ENCODE results near the gene DCUN1D2.
"Not testable (repeated sequence)": the region's sequence is repeated elsewhere in the genome, so short reads cannot be mapped to it uniquely, and the experiment has no call there.

DCUN1D2 gene

DNA sequence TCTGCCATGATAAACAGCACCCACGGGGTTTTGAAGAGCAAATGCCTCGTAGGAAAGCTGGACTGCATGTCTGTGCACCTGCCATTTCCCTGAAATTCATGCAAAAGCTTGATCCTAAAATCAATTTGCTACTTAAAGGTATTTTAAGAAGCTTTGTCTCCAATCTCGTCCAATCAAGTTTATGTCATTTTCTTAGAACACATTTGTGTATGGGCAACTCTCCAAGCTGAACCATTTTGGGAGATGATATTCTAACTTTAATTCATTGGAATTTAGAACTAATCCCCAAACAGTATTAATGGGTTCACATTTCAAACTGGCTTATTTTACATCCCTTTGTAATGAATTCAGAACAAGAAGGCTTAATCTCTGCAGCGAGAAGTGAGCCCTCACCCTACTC lies 38.0 kb downstream of the DCUN1D2 start:
- H3K79me2 ChIP-seq (ENCODE audit: control insufficient read depth, low read length): peaks cover 20% of the 10 kb centered on the region
- H3K36me3 ChIP-seq (ENCODE audit: control insufficient read depth, low read length): peaks cover 36% of the 10 kb centered on the region
- H4K20me1 ChIP-seq (ENCODE audit: control insufficient read depth, insufficient read depth, low read depth, low read length): no peaks in the 10 kb centered on the region
- H3K4me3 ChIP-seq (ENCODE audit: low read length): no peak overlapping the region
- TF ChIP-seq EZH2phosphoT487 (IDR thresholded peaks at IDR 0.05; ENCODE audit: borderline replicate concordance, low read length): no peak
- TF ChIP-seq, protein P1, sequence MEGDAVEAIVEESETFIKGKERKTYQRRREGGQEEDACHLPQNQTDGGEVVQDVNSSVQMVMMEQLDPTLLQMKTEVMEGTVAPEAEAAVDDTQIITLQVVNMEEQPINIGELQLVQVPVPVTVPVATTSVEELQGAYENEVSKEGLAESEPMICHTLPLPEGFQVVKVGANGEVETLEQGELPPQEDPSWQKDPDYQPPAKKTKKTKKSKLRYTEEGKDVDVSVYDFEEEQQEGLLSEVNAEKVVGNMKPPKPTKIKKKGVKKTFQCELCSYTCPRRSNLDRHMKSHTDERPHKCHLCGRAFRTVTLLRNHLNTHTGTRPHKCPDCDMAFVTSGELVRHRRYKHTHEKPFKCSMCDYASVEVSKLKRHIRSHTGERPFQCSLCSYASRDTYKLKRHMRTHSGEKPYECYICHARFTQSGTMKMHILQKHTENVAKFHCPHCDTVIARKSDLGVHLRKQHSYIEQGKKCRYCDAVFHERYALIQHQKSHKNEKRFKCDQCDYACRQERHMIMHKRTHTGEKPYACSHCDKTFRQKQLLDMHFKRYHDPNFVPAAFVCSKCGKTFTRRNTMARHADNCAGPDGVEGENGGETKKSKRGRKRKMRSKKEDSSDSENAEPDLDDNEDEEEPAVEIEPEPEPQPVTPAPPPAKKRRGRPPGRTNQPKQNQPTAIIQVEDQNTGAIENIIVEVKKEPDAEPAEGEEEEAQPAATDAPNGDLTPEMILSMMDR (IDR thresholded peaks at IDR 0.05; ENCODE audit: low read depth, low read length, poor library complexity, severe bottlenecking): no peak
- H3K4me2 ChIP-seq (ENCODE audit: low read length): no peak overlapping the region
- H3F3A ChIP-seq (ENCODE audit: control insufficient read depth, insufficient read depth): peaks cover 25% of the 10 kb centered on the region
- H3K27me3 ChIP-seq (ENCODE audit: control insufficient read depth, low read length): no peaks in the 10 kb centered on the region
- no peaks in the 10 kb centered on the region for H3K9me2 ChIP-seq (replicated peaks; ENCODE audit: control insufficient read depth, low read length)
- peaks cover 36% of the 10 kb centered on the region for H3K4me1 ChIP-seq (ENCODE audit: control insufficient read depth, low read length)
- H3K27ac ChIP-seq (ENCODE audit: low read depth, low read length): no peak overlapping the region
- H3K9me3 ChIP-seq (ENCODE audit: control insufficient read depth, insufficient read depth, low read length): no peaks in the 10 kb centered on the region

DNA sequence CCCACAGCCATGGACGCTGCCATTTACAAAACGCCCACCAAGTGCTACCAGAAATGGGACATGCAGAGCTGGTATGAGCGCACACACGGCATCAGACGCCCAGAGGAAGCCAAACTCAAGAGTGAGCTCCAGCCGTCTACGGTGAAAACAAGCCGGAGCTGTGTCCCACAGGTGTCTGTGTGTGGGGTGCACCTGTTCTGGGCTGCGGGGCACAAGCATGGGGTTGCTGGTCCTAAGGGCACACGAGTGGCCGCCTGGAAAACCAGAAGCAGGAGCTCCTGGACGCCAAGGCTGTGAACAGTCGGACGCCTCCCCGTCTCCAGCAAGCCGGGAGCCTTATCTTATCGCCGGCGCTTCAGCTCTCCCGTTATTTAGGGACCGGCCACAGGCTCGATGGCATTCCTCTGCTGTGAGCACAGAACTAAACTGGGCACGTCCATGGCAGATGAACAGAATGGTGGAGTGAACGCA lies 38.5 kb downstream of the DCUN1D2 start:
- H3K27me3 ChIP-seq (ENCODE audit: control insufficient read depth, low read length): no peaks in the 10 kb centered on the region
- no peak overlapping the region for H3K4me3 ChIP-seq (ENCODE audit: low read length)
- no peaks in the 10 kb centered on the region for H4K20me1 ChIP-seq (ENCODE audit: control insufficient read depth, insufficient read depth, low read depth, low read length)
- peaks cover 25% of the 10 kb centered on the region for H3F3A ChIP-seq (ENCODE audit: control insufficient read depth, insufficient read depth)
- H3K4me2 ChIP-seq (ENCODE audit: low read length): no peak overlapping the region
- H3K9me2 ChIP-seq (replicated peaks; ENCODE audit: control insufficient read depth, low read length): no peaks in the 10 kb centered on the region
- peaks cover 38% of the 10 kb centered on the region for H3K36me3 ChIP-seq (ENCODE audit: control insufficient read depth, low read length)
- no peak for TF ChIP-seq EZH2phosphoT487 (IDR thresholded peaks at IDR 0.05; ENCODE audit: borderline replicate concordance, low read length)
- TF ChIP-seq, protein P1 (IDR thresholded peaks at IDR 0.05; ENCODE audit: low read depth, low read length, poor library complexity, severe bottlenecking): no peak
- H3K79me2 ChIP-seq (ENCODE audit: control insufficient read depth, low read length): peaks cover 24% of the 10 kb centered on the region
- no peaks in the 10 kb centered on the region for H3K9me3 ChIP-seq (ENCODE audit: control insufficient read depth, insufficient read depth, low read length)
- H3K4me1 ChIP-seq (ENCODE audit: control insufficient read depth, low read length): peaks cover 41% of the 10 kb centered on the region
- H3K27ac ChIP-seq (ENCODE audit: low read depth, low read length): no peak overlapping the region

DNA sequence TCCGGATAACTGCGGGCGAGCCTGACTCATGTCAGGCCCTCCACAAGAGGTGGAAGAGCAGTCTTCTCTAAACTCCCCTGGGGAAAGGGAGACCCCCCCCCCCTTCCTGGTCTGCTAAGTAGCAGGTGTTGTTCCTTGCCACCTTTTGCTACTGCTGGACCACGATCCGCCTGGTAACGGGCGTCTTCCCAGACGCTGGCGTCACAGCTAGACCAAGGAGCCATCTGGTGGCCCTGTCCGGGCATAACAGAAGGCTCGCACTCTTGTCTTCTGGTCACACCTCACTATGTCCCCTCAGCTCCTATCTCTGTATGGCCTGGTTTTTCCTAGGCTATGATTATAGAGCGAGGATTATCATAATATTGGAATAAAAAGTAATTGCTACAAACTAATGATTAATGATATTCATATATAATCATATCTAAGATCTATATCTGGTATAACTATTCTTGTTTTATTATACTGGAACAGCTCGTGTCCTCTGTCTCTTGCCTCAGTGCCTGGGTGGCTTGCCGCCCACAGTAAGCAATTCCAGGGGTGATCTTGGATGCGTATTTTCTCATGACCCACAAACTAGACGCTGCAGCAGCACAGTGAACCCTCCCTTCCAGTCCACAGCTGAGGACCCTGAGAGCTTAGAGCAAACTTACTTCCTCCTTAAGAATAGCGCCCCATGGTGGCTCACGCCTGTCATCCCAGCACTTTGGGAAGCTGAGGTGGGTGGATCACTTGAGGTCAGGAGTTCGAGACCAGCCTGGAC lies 39.5 kb downstream of the DCUN1D2 start:
- not testable (repeated sequence) for H3K9me3 ChIP-seq (ENCODE audit: control insufficient read depth, insufficient read depth, low read length); H4K20me1 ChIP-seq (ENCODE audit: control insufficient read depth, insufficient read depth, low read depth, low read length); H3K9me2 ChIP-seq (replicated peaks; ENCODE audit: control insufficient read depth, low read length); H3K27me3 ChIP-seq (ENCODE audit: control insufficient read depth, low read length)
- H3K4me1 ChIP-seq (ENCODE audit: control insufficient read depth, low read length): peaks cover 50% of the 10 kb centered on the region
- H3K4me3 ChIP-seq (ENCODE audit: low read length): peak overlapping the region; percentile 86
- peak overlapping the region; percentile 88 for H3K27ac ChIP-seq (ENCODE audit: low read depth, low read length)
- TF ChIP-seq, protein P1 (IDR thresholded peaks at IDR 0.05; ENCODE audit: low read depth, low read length, poor library complexity, severe bottlenecking): peak; percentile 32
- peaks cover 31% of the 10 kb centered on the region for H3F3A ChIP-seq (ENCODE audit: control insufficient read depth, insufficient read depth)
- H3K36me3 ChIP-seq (ENCODE audit: control insufficient read depth, low read length): peaks cover 35% of the 10 kb centered on the region
- H3K4me2 ChIP-seq (ENCODE audit: low read length): peak overlapping the region; percentile 92
- H3K79me2 ChIP-seq (ENCODE audit: control insufficient read depth, low read length): peaks cover 24% of the 10 kb centered on the region

DNA sequence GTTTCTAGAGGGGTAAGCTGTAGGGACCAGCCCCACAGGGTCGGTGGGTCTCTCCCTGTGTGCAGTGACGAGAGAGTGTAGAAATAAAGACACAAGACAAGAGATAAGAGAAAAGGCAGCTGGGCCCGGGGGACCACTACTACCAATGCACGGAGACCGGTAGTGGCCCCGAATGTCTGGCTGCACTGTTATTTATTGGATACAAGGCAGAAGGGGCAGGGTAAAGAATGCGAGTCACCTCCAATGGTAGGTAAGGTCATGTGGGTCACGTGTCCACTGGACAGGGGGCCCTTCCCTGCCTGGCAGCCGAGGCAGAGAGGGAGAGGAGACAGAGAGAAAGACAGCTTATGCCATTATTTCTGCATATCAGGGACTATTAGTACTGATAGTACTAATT lies 40.2 kb downstream of the DCUN1D2 start:
- Histone ChIP-seq H3K4me1 (ENCODE audit: control insufficient read depth, low read length) (peaks cover 55% of the 10 kb centered on the region), H3K4me3 (ENCODE audit: low read length) (peak overlapping the region; percentile 86), H3K27ac (ENCODE audit: low read depth, low read length) (peak overlapping the region; percentile 88), H3F3A (ENCODE audit: control insufficient read depth, insufficient read depth) (peaks cover 35% of the 10 kb centered on the region), H3K79me2 (ENCODE audit: control insufficient read depth, low read length) (peaks cover 24% of the 10 kb centered on the region), H3K36me3 (ENCODE audit: control insufficient read depth, low read length) (peaks cover 28% of the 10 kb centered on the region), H3K4me2 (ENCODE audit: low read length) (peak overlapping the region; percentile 92)
- H4K20me1 ChIP-seq (ENCODE audit: control insufficient read depth, insufficient read depth, low read depth, low read length); H3K9me3 ChIP-seq (ENCODE audit: control insufficient read depth, insufficient read depth, low read length); H3K27me3 ChIP-seq (ENCODE audit: control insufficient read depth, low read length); H3K9me2 ChIP-seq (replicated peaks; ENCODE audit: control insufficient read depth, low read length): not testable (repeated sequence)
